Measurements from ENCODE around the gene XRCC3. TPM values are rescaled to one million over a fixed set of nuclear protein-coding genes. Genes with fewer than 3 reads are reported as not detected.

XRCC3 gene
- total RNA-seq, 1 experiment from 2014 or later, result 36.8 TPM

GRCh38 chr14:103667671-103668070 is 47.6 kb downstream of the XRCC3 start:
- no peaks in the 10 kb centered on the region for H3K9me3 ChIP-seq (ENCODE audit: control insufficient read depth, insufficient read depth, low read depth, low read length)
- intact Hi-C loops (cut with micrococcal nuclease; ENCODE audit: unreplicated experiment), result no loop called here
- H3K27me3 ChIP-seq (ENCODE audit: control insufficient read depth, insufficient read depth, low read length), result no peaks in the 10 kb centered on the region
- ATAC-seq (no peak), DNase-seq (ENCODE audit: low read depth, low spot score) (no peak)
- POLR2A ChIA-PET, result no interaction called here
- H3K4me3 ChIP-seq (ENCODE audit: low read depth in 2 of 2, low read length in 2 of 2), result no peak overlapping the region
- in situ Hi-C loops (cut with HindIII; ENCODE audit: low pct_unique_long_range_greater_than_20kb, low sequenced_read_pairs), result no loop called here
- H3K27ac ChIP-seq (ENCODE audit: low read length), result no peak overlapping the region
- no peak for TF ChIP-seq POLR2AphosphoS5 (IDR thresholded peaks at IDR 0.05; ENCODE audit: low read depth, low read length)
- TF ChIP-seq, protein P1, sequence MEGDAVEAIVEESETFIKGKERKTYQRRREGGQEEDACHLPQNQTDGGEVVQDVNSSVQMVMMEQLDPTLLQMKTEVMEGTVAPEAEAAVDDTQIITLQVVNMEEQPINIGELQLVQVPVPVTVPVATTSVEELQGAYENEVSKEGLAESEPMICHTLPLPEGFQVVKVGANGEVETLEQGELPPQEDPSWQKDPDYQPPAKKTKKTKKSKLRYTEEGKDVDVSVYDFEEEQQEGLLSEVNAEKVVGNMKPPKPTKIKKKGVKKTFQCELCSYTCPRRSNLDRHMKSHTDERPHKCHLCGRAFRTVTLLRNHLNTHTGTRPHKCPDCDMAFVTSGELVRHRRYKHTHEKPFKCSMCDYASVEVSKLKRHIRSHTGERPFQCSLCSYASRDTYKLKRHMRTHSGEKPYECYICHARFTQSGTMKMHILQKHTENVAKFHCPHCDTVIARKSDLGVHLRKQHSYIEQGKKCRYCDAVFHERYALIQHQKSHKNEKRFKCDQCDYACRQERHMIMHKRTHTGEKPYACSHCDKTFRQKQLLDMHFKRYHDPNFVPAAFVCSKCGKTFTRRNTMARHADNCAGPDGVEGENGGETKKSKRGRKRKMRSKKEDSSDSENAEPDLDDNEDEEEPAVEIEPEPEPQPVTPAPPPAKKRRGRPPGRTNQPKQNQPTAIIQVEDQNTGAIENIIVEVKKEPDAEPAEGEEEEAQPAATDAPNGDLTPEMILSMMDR (IDR thresholded peaks at IDR 0.05), result no peak
- TF ChIP-seq REST (IDR thresholded peaks at IDR 0.05; ENCODE audit: insufficient read depth in 1 of 2, low read depth in 2 of 2, low read length in 1 of 2), result no peak
- no peak for TF ChIP-seq TCF7L2 (IDR thresholded peaks at IDR 0.05; ENCODE audit: low read depth, low read length)
- TF ChIP-seq SIN3A (IDR thresholded peaks at IDR 0.05; ENCODE audit: borderline replicate concordance, insufficient read depth, low read depth, low read length), result no peak
- no peaks in the 10 kb centered on the region for H3K4me1 ChIP-seq (ENCODE audit: control insufficient read depth, insufficient read depth, low read length)
- peaks cover 10% of the 10 kb centered on the region for H3K36me3 ChIP-seq (ENCODE audit: control insufficient read depth, insufficient read depth, low read length)
- BruUV-seq (replicated peaks), result no TSS peak
- CTCF ChIA-PET, result interaction anchor here (0.6 kb wide), 1 partner anchor 96 kb away, joined by 5 read pairs; no protein-coding TSS in a partner anchor

- Histone ChIP-seq H3K4me1 (ENCODE audit: control insufficient read depth, insufficient read depth, low read length) (no peaks in the 10 kb centered on the region), H3K27me3 (ENCODE audit: control insufficient read depth, insufficient read depth, low read length) (no peaks in the 10 kb centered on the region), H3K27ac (ENCODE audit: low read length) (no peak overlapping the region), H3K36me3 (ENCODE audit: control insufficient read depth, insufficient read depth, low read length) (peaks cover 3% of the 10 kb centered on the region), H3K4me3 (ENCODE audit: low read depth in 2 of 2, low read length in 2 of 2) (no peak overlapping the region), H3K9me3 (ENCODE audit: control insufficient read depth, insufficient read depth, low read depth, low read length) (no peaks in the 10 kb centered on the region)
- intact Hi-C loops (cut with micrococcal nuclease; ENCODE audit: unreplicated experiment) (no loop called here), in situ Hi-C loops (cut with HindIII; ENCODE audit: low pct_unique_long_range_greater_than_20kb, low sequenced_read_pairs) (no loop called here)
- ATAC-seq, result no peak
- no peak for DNase-seq (ENCODE audit: low read depth, low spot score)
- ChIA-PET CTCF (no interaction called here), POLR2A (no interaction called here)
- no peak for TF ChIP-seq SIN3A (IDR thresholded peaks at IDR 0.05; ENCODE audit: borderline replicate concordance, insufficient read depth, low read depth, low read length)
- TF ChIP-seq, protein P1 (IDR thresholded peaks at IDR 0.05), result no peak
- TF ChIP-seq POLR2AphosphoS5 (IDR thresholded peaks at IDR 0.05; ENCODE audit: low read depth, low read length), result no peak
- no peak for TF ChIP-seq REST (IDR thresholded peaks at IDR 0.05; ENCODE audit: insufficient read depth in 1 of 2, low read depth in 2 of 2, low read length in 1 of 2)
- no peak for TF ChIP-seq TCF7L2 (IDR thresholded peaks at IDR 0.05; ENCODE audit: low read depth, low read length)
- BruUV-seq (replicated peaks), result no TSS peak
Observed at GRCh38 chr14:103663506-103663905, 51.7 kb downstream of the XRCC3 start.

Measured in Panc1 (cell line).